Prostate gland (tissue), 2 donors: ENCODE data around the gene TMBIM1. TPM values are rescaled to one million over a fixed set of nuclear protein-coding genes. Genes with fewer than 3 reads are reported as not detected.

Experiments
- DNase-seq: peaks from one replicate; pipeline ENCODE4 v3.0.0-alpha.2; 2019; ENCODE audit warnings: low spot score
- H3K27ac ChIP-seq, 2 donors: fragments of 200-600 bp; sonication (generic); 2 replicates each; pipeline ENCODE4 v1.5.1; 2017 to 2019
- H3K27me3 ChIP-seq: fragments of 200-600 bp; sonication (generic); replicated peaks from 2 replicates; pipeline ENCODE4 v1.5.1; 2019; ENCODE audit not compliant: insufficient read depth
- H3K36me3 ChIP-seq, 2 donors: fragments of 200-600 bp; sonication (generic); 1 replicate in 1 of 2; 2 replicates in 1 of 2; pipeline versions ENCODE4 v1.5.1 to v1.8.1; 2017 to 2019
- H3K4me1 ChIP-seq: fragments of 200-600 bp; sonication (generic); replicated peaks from 2 replicates; pipeline ENCODE4 v1.5.1; 2019
- H3K4me3 ChIP-seq, 2 donors: fragments of 200-600 bp; sonication (generic); 2 replicates each; pipeline ENCODE4 v1.5.1; 2017 to 2019
- H3K9me3 ChIP-seq: fragments of 200-600 bp; sonication (generic); 2 replicates; pipeline ENCODE4 v1.5.1; 2017
- CTCF ChIP-seq, 4 experiments: fragments of 200-600 bp in 2 of 4; fragments of 450-650 bp in 2 of 4; sonication (generic) in 2 of 4; IDR thresholded peaks; 1 replicate in 3 of 4; 2 replicates in 1 of 4; pipeline ENCODE4 v1.5.1; 2016 to 2019; ENCODE audit warnings: antibody characterized with exemption in 4 of 4, mild to moderate bottlenecking in 2 of 4, moderate library complexity in 2 of 4
- POLR2A ChIP-seq: fragments of 450-650 bp; IDR thresholded peaks from one replicate; pipeline ENCODE4 v1.6.1; 2016; ENCODE audit warnings: antibody characterized with exemption, mild to moderate bottlenecking
- POLR2AphosphoS5 ChIP-seq: sonication (generic); formaldehyde crosslinking; IDR thresholded peaks from one replicate; pipeline ENCODE4 v1.6.1; 2017; ENCODE audit warnings: antibody characterized with exemption
- WGBS: methylation state at CpG from one replicate; pipeline ENCODE4 v1.1.5; 2018; 5-methylcytosine and 5-hydroxymethylcytosine counted together
- intact Hi-C: fragments of 100-400 bp; cut with DNase I; formaldehyde crosslinking; loops from one replicate; pipeline ENCODE4 v1.14.2; 2022
- total RNA-seq, 2 donors: library from RNA; depleted of rRNA; stranded (reverse); fragments of >200 nt; gene quantifications; one replicate each; pipeline ENCODE4 v1.1.0, GENCODE V29; 2016

TMBIM1 gene
- total RNA-seq, 2 donors from 2014 or later: 139 to 193 TPM

- no peak for TF ChIP-seq POLR2AphosphoS5
- no peak for TF ChIP-seq POLR2A
- no peak for TF ChIP-seq CTCF (IDR thresholded peaks at IDR 0.05)
- Histone ChIP-seq H3K27me3 (no peaks in the 10 kb centered on the region), H3K27ac (peak overlapping the region; percentile 78 to 93), H3K4me1 (peaks cover 16% of the 10 kb centered on the region), H3K4me3 (peak overlapping the region; percentile 59 to 84), H3K36me3 (no peaks in the 10 kb centered on the region), H3K9me3 (no peaks in the 10 kb centered on the region)
- intact Hi-C loops: no loop called here
- DNase-seq: peak; percentile 48
- 9% methylated on average over 24 of the region's 24 CpGs for WGBS
Observed at GRCh38 chr2:218323526-218324472, 31.5 kb upstream of the TMBIM1 start.

DNA sequence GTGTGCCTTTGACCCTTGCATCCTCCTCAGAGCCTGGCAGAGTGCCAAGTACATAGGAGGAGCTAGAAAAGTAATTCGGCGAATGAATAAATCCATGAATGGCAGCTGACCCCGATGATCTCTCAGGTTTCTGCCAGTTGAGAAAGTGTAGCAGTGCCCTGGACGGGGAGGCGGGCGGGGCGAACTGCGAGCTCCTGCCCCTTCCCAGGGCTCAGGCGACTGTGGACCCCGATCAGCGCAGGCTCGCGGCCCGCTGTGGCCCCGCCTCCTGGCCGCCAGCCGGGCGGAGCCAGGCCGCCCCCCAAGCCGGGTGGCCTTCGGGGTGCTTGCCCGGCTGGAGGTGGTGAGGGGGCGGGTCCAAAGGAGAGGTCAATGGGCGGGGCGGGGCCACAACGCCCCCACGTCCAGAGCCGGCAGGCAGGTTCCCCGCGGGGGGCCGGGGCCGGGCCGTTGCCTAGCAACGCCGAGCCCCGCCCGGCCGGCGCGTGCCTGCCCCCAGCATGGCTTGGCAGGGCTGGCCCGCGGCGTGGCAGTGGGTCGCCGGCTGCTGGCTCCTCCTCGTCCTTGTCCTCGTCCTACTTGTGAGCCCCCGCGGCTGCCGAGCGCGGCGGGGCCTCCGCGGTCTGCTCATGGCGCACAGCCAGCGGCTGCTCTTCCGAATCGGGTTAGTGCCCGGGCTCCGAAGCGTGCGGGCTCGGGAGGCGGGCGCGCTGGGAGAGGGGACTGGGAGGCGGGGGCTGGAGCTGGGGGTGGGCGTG is 30.6 kb upstream of the TMBIM1 start:
- peak in 1 of 4 experiments; percentile 4 for TF ChIP-seq CTCF (IDR thresholded peaks at IDR 0.05)
- TF ChIP-seq POLR2A: peak; percentile 38
- TF ChIP-seq POLR2AphosphoS5: peak; percentile 41
- no peaks in the 10 kb centered on the region for H3K27me3 ChIP-seq
- no peaks in the 10 kb centered on the region for H3K36me3 ChIP-seq
- peaks cover 16% of the 10 kb centered on the region for H3K4me1 ChIP-seq
- H3K4me3 ChIP-seq: peak overlapping the region; percentile 59 to 84
- intact Hi-C loops: no loop called here
- WGBS: under 1% methylated on average over 64 of the region's 69 CpGs
- H3K9me3 ChIP-seq: no peaks in the 10 kb centered on the region
- H3K27ac ChIP-seq: peak overlapping the region; percentile 78 to 93
- DNase-seq: peak; percentile 52

- Histone ChIP-seq H3K27ac (peak overlapping the region; percentile 3 to 7), H3K9me3 (no peaks in the 10 kb centered on the region), H3K4me1 (peaks cover 9% of the 10 kb centered on the region), H3K4me3 (no peak overlapping the region), H3K27me3 (no peaks in the 10 kb centered on the region), H3K36me3 (no peaks in the 10 kb centered on the region)
- DNase-seq: no peak
- intact Hi-C loops: no loop called here
- TF ChIP-seq POLR2AphosphoS5 (no peak), POLR2A (no peak), CTCF (IDR thresholded peaks at IDR 0.05) (no peak)
- 68% methylated on average over 3 of the region's 3 CpGs for WGBS
Observed at GRCh38 chr2:218320704-218321336, 28.5 kb upstream of the TMBIM1 start.

GRCh38 chr2:218319813-218320365 is 27.6 kb upstream of the TMBIM1 start:
- no peaks in the 10 kb centered on the region for H3K27me3 ChIP-seq
- no peak for TF ChIP-seq POLR2A
- TF ChIP-seq POLR2AphosphoS5: no peak
- no peak for TF ChIP-seq CTCF (IDR thresholded peaks at IDR 0.05)
- H3K27ac ChIP-seq: peak overlapping the region in 1 of 2 donors; percentile 36
- no peak overlapping the region for H3K4me3 ChIP-seq
- no peak for DNase-seq
- H3K36me3 ChIP-seq: no peaks in the 10 kb centered on the region
- H3K4me1 ChIP-seq: peaks cover 9% of the 10 kb centered on the region
- intact Hi-C loops: no loop called here
- H3K9me3 ChIP-seq: no peaks in the 10 kb centered on the region
- 45% methylated on average over 6 of the region's 6 CpGs for WGBS
